GM12801 (cell line): ENCODE measurements around the gene CDKL4.

Experiments
- CTCF ChIP-seq: IDR thresholded peaks from one replicate; pipeline ENCODE4 v1.5.1; 2011; ENCODE audit warnings: control low read depth; ENCODE audit not compliant: insufficient read length; ENCODE audit errors: extremely low read depth

CDKL4 gene

DNA sequence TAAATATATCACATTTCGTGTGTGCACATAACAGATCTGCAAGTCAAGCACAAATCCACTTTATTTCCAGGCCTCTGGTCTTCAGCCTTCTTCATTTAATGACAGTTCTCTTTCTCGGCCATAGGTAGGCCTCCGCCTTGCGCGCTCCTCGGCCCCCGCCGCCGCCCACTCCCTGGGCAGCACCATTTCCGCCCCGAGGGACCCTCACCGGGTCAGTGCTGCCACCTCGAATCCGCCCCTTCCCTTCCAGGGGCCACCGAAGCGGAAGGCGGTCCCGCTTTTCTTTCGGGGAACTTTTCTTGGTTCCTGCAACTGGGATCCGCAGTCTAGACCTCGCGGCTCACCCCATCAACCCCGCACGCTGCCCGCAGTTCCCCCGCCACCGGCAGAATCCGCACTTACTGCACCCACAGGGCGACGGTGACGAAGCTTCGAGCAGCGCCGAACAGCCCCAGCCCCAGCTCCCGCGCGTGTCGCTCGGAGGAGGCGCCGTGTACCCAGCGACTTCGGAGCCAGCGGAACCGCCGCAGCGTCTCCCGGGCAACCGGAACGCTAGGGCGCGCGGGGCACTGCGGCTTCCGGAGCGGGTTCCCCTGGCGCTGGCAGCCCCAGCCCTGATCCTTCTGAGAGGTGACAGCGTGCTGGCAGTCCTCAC is at the start of gene CDKL4:
CDKL4 (minus strand) TSS at position 502 of the 655 bp plus-strand sequence.
- no peak for TF ChIP-seq CTCF

DNA sequence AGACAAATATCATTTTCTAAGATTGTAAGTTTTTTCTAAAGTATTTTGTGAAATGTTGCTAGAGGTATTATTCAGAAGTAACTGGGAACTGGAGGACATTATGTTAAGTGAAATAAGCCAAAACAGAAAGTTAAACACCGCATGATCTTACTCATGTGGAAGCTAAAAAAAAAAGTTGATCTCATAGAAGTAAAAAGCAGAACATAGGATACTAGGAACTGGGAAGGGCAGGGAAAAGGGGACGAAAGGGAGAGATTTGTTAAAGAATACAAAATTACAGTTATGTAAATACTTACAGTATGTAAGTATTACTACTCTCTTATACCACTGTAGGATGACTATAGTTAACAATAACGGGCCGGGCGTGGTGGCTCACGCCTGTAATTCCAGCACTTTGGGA is 46.7 kb upstream of the CDKL4 start:
- no peak for TF ChIP-seq CTCF

GRCh38 chr2:39289609-39290008 is 45.8 kb upstream of the CDKL4 start:
- no peak for TF ChIP-seq CTCF

GRCh38 chr2:39283561-39283960 is 39.8 kb upstream of the CDKL4 start:
- no peak for TF ChIP-seq CTCF

- no peak for TF ChIP-seq CTCF
Measured at GRCh38 chr2:39281391-39281790, 37.6 kb upstream of the CDKL4 start.

GRCh38 chr2:39275016-39275415 is 31.2 kb upstream of the CDKL4 start:
- TF ChIP-seq CTCF: no peak

- TF ChIP-seq CTCF: no peak
Measured at GRCh38 chr2:39269941-39270340, 26.2 kb upstream of the CDKL4 start.

DNA sequence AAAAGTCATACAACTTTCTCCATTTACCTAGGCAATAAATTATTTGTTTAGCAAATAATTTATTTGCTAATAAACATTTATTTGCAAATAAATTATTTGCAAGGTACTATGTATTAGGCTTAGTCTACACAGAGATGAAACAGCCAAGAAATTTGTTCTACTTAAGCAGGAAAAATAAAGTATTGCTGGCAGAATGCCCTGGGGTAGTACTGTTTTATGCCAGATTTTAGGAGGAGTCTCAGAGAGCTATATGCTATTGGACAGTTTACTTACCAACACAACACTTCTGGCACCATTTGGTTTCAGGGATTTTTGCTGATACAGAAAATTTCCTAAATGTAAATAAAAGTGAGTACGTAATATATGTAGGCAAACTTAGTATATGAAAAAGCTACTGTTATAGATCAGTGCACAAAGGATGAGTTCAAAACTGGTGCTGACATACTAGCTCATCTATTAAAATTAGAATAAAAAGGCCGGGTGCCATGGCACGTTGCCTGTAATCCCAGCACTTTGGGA is 23.2 kb upstream of the CDKL4 start:
- TF ChIP-seq CTCF: no peak
